Left hindlimb (tissue), 1 donor: ENCODE measurements around the gene RYR2.

Source experiments
- DNase-seq: peaks from one replicate; pipeline ENCODE4 v3.0.0-alpha.2; 2018

RYR2 gene

DNA sequence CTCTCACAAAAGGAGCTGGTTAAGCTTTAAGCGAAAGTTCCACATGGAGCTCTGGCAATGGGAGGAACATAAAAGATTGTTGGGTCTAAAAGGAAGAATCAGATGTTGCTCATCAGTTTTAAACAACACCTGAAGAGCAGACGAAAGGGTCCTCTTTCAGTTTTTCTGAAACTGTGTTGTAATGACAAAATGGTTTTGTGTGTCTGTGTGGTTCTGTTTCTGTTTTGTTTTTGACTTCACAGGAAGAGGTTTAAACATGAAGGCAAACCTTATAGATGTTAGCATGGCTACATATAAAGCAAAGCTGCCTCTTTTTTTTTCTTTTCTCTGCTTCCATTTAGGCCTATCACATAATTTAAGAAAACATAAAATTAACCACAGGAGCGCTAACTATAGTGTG, 712.6 kb downstream of the RYR2 start:
- no peak for DNase-seq

DNA sequence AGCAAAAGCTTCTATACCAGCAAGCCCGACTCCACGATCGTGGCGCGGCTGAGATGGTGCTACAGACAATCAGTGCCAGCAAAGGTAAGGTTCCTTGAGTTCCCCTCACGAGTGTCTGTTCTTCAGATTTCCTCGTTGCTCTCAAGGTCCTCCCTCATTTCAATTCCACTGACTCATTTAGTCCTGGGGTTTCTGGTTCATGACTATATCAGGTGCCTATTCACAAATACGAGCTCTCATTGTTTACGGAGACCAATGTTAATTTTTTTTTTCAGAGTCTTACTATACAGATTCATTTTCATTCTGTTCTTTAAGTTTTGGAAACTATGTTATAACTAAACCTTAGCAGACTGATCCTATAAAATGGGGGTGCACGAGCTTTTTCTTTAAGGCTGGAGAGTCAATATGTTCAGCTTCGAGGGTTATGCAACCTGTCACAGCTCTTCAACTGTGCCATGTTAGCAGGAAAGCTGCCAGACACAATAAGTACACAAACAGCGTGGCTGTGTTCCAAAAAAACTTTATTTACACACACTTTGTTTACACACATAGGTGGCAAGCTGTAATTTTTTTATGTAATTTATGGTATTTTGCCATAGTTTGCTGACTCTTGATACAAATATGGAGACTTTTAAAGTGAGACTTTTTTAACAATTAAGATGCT, 714.5 kb downstream of the RYR2 start:
- no peak for DNase-seq

DNA sequence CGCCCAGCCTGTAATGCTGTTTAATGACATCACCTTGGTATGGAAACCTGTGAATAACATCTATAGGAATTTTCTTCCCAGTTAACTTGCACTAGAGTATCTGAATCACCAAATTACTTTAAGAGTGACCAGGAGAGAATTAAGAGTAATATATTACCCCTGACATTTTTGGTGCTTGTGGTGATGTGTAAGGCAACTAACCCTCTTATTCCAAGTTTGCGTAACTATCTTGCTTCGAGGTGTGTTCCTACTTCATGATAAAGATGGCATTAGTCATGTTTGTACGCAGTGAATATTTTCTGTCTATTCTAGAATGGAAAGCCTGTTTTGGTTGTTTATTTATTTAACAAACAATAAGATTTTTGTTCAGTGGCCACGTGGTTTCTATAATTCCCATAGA, 717.4 kb downstream of the RYR2 start:
- no peak for DNase-seq

DNA sequence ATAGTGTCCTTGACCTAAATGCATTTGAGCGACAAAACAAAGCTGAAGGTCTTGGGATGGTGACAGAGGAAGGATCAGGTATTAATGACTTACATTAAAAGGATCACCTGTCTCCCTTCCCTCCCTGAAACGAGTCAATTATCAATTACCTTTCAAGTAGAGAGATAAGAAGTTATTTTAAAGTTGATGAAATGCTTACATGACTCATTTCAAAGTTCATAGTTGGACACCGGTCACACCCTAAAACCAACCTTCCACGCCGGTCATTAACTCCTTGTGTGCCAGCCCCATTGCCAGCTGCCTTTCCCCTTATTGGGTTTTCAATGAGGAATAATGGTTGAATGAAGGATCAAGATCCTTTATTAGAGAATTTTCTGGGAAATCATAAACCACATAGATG, 719.0 kb downstream of the RYR2 start:
- DNase-seq, result no peak

DNA sequence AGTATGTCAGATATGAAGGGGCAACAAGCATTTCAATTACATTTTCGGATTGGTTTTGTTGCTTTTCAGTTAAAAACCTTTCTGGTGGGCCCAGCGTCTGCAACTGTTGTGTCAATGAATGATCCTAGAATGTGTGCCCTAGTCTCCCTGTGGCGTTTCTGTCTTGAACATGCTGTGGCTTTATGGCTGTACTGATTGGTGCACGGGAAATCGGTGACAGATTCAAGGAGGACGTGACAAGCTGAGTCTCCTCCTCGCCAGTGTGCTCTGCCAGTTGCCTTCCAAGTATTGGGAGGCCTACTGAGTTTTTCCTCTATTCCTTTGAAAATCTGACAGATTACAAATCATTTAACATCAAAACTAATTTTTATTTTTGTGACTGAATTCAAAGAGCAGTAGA, 721.2 kb downstream of the RYR2 start:
- DNase-seq, result no peak

DNA sequence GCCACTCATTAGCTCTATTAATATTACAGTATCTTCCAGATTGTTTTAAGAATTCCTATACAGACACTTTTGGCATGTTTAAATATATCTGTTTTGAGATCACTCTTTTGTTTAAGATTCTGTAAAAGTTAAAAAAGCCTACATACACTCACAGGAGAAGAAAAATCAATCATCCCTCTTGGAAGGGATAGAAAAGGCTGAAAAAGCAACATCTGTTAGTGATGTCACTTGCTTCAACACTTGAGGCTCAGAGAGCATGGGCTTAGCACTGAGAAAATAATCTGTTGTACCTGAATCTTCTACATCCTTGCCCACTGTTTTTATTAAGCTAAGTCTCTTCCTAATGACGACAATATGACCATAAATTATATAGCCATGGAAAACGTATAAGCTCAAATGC, 721.8 kb downstream of the RYR2 start:
- DNase-seq, result no peak

DNA sequence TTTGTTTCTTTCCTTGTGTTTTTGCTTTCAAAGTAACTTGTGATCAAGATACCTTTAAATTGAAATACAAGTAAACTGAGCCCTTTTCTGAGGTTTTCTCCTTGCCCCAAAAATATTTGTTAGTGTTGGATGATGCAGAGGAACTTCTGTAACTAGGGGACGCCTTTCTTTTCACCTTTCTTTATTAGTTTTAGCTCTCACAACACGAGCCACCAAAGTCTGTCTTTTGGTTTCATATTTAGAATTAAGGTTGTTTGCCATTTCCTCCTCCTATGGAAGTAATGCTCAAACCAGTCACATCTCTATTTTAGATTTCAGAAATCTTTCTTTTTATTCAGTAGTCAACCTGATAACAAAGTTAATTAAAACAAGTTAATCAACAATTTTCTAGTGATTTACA, 727.9 kb downstream of the RYR2 start:
- no peak for DNase-seq

DNA sequence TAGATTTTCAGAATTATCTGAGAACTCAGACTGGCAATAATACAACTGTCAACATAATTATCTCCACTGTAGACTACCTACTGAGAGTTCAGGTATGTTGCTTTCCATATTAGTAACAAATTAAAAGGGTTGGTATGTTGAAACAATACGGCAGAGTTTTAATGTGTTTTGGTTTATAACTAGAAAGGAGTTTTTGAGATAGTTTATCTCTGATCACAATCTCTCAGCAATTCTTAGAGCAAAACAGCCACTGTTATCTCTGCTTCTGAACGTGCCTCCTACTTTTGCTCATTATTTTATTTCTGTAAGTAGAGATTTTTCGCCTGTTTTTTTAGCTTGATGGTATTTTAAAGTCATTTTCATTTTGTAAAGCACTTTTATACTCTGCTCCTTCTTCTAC, 730.0 kb downstream of the RYR2 start:
- DNase-seq, result no peak

DNA sequence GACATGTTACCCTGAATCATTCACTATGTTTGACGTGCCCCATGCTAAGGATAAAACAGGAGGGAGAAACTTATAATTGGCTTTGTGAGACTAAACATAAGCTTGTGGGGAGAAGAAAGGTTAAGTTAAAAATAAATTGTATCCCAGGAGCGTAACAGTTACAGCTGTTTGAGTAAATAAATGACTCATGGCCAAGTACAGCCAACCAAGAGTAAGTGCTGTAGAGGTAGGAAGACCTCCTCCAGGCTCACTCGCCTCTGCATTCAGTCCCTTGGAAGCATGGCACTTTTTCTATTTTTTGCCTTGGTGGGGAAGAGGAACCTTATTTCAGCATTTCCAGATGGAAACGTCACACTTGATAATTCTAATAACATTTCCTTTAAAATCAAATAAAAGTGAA, 732.3 kb downstream of the RYR2 start:
- DNase-seq, result no peak

DNA sequence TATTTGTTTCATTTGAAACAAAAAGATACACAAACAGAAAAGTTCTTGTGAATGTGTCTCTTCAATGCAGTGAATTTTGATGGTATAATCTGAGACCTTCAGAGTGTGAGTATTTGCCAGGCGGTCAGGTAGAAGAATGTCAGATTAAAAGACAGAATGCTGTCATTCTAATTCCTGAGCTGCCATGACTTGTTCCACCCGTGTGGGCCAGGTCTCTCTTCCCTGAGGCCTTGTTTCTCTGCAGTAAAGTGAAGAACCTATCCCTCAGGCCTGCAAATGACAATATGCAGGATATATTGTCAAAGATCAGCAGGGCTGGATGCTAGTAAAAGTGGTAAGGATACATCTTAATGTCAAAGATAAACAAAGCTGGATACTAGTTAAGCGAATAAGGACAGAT, 737.4 kb downstream of the RYR2 start:
- DNase-seq, result no peak

DNA sequence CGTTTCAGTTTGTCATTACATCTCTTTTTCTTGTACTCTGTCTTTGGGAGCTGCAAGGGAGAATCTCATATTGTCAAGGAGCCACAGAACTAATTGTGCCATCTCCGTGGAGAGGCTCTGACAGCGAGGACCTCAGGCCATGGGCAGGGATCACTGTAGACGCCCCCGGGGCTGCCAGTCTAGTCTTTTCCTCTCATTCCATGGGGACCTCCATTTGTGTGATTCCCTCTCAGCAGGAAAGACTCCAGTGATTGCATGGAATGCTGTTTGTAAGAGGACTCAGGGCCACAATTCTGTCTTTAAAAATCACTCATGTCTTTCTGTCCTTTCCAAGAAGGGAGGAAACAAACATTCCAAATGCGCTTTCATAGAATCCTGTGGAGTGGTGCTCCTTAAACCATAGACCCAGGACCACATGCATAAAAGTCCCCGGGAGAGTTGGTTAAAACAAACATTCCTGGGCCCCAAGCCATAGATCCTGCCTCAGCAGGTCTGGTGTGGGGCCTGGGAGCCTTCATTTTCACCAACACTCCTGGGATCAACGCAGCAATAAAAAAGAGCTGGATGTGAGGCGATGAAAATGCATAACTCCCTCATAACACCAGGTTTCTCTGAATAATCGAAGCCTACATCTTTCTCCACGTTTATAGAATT, 744.2 kb downstream of the RYR2 start:
- no peak for DNase-seq

DNA sequence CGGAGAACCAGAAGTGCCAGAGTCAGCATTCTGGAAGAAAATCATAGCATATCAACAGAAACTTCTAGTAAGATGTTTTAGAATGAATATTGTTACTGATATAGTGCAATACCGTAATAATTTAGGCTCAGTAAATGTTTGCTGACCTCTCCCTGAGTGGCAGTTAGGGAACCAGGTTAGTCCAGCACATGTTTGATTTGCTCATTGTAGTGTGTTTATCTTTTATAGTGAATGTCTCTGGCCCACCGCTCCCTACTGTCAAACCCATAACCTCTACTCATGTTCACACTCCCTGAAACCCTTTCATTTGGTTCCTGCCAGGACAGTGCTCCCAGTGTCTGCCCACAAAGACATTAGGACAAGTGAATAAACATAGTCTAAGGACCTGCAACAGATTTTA, 746.1 kb downstream of the RYR2 start:
- no peak for DNase-seq

DNA sequence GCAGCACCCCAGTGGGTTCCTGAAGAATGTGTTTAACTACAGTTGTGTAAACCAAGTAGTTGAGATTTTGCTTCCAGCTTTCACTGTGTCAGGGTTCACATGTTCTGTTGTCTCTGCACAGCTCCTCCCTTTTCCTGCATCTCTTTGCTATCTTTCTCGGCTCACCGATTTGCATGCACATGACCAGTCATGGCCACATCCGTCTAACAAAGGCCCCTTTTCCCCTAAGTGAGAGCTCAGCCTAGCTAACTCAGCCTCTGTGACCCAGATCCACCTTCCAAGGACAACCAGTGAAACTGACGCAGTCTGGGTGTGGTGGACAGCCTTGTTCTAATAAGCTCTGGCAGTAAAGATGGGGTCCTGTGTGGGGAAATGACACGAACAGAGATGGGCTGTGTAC, 747.6 kb downstream of the RYR2 start:
- DNase-seq, result no peak

DNA sequence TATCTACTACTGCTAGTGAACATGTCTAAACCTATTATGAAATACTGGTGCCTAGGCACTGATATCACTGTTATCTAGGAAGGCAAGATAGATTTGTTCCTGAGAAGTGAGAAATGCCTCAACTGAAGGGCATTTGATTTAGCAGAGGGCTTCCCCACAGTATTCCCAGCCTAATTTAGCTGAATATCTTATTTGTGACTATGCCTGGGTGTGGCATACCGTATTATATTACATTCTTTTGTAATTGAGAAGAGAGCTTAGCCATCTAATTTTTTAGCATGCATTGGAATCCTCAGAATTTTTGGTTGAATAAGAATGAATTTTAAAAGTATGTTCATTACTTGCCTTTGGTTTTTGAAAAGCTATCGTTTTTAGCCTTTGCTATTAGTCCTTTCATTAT, 749.6 kb downstream of the RYR2 start:
- no peak for DNase-seq

DNA sequence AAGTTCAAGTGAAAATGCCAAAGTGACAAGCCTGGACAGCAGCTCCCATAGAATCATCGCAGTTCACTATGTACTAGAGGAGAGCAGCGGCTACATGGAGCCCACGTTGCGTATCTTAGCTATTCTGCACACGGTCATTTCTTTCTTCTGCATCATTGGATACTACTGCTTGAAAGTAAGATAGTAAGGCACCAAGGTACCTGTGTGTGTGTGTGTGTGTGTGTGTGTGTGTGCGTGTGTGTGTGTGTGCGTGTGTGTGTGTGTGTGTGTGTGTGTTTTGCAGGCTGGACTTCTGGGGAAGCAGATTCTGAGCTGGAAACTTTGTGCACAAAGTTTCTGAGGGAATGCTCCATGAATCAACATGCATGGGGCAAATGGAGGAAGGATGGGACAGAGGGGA, 750.2 kb downstream of the RYR2 start:
- no peak for DNase-seq

DNA sequence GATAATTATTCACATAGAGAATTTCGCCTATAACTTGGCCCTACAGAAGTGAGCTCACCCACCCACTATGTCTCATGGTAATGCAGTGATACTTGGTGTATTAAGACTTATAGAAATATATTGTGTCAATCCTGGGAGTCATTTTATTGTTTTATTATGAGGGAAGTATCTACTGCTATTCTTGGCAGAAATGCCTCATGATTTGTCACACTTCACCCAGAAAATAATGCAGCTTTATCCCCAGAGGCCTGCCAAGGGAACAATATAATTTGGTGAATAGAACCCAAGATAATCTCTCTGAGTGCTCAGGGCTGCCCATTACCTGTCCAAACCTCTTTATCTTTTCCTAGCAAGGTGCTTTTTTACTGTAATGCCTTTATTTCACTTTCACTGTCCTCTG, 750.7 kb downstream of the RYR2 start:
- no peak for DNase-seq

DNA sequence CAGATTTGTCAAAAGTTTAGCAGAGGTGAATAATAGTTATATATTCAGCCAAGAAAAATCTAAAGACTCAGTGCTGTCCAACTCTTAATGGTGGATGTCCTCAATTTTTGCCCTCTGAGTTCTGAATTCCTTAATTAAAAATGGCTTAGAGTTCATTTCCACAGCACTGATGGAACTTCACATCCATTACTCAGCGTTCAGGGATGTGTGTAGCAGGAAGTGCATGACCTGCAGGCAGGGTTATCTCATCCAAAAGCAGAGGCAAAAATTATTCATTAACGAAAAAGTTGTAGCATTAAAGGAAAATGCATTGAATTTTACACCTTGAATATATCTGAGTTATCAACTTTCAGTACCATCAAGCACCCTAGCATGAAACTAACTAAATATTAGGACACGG, 752.1 kb downstream of the RYR2 start:
- no peak for DNase-seq

DNA sequence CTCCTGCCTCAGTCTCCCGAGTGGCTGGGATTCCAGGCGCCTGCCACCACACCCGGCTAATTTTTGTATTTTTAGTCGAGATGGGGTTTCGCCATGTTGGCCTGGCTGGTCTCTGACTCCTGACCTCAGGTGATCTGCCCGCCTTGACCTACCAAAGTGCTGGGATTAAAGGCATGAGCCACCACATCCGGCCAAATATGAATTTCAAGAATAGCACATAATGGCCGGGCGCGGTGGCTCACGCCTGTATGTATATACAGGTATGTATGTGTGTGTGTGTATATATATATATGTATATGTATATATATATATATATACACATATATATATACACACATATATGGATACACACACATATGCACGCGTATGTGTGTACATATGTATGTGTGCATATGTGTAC, 753.6 kb downstream of the RYR2 start:
- no peak for DNase-seq

DNA sequence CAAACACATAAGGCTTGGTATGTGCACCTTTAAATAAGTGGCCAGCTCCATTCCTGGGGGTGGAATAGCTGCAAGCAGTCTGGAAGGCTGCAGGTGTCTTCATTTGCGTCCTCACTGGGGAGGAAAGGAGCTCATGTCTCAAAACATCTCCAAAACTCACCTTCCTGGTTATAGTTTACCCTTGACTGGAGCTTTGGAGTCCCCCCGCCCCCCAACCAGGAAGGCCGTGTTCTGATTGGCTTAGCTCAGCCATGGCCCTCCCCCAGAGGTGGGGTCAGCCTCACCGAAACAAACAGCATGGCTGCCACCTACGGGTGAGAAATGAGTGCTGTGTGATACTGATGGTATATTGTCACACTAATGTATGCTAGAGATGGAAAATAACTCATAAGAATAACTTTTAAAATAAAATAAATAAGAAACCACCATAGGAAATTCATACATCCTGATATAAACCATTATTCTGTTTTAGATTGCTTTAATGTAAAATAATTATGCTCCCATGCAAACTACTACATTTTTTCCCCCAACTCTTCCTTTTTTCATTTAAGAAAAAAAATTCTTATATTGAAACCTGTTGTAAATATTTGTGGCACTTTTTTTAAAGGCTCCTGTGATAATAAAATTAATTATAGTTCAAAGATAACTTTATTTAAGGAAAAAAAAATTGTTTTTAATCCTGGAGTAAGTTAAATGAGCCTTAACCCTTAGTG, 757.9 kb downstream of the RYR2 start:
- peak; percentile 50 for DNase-seq

DNA sequence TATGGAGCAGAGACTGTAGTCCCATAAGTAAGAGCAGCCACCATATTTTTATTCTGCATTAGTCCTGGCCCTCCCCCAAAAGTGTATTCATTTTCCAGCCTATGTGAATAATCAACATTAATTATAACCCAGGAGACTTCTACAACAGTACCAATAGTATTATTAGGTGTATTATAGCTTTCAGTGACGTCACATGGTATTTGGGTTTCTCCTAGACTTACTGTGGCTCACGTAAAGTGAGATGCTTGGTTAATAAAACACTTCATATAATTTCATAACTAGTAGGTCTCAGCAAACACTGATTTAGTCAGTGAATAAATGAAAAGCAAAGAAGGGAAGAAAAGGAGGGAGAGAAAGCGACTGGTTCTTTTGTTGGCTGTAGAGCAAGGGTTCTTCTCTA, 762.5 kb downstream of the RYR2 start:
- no peak for DNase-seq

DNA sequence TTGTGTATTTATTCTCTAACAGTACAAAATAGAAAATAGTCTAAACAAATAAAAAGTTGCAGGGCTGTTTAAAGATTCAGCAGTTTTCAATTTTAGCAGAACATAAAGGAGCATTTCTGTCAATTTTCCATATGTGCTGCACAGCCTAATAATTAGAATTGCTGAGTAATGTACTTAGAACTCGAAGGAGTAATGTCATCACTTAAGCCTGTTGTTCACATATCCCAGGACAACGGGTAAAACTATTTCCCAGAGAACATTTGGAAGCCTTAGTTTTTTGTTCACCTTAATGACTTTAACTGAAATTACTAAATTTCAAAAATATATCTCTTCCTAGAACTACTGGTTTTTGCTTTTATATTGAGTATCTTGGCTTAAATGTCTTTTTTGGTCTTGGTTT, 767.1 kb downstream of the RYR2 start:
- DNase-seq, result no peak

DNA sequence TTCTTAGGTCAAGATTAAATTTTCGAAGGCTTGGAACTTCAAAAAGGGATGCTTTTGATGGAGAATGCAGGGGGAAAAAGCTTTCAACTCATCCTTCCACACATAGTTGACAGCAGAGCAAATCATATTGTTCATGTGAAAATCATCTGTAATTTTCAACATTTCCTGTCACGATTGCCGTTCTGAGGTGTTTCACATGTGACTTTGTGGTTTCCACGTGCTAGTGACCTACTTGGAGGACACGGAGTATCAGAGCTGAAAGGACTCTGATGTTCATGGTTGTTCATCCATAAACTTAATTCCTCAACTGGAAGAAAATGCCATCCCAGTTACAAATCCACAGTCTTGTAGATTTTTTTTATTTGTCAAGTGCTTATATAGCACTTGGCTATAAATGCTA, 769.6 kb downstream of the RYR2 start:
- no peak for DNase-seq

DNA sequence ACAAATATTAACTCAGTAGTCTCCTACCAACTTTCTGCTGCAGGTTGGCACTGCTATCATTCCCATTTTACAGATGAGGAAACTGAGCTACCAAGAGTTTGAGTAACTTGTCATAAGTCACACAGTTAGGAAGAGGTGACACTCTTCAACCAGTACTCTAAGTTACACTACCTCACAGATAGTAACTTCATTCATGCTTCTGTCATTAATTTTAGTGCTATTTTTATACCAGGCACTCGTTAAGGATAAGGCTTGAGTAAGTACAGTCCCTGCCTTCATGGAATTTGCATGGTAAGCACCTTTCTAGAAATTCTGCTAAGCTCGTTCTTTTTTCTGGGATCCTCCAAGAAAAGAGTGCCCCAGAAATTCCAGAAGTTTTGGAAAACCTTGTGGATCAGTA, 770.1 kb downstream of the RYR2 start:
- DNase-seq, result no peak

DNA sequence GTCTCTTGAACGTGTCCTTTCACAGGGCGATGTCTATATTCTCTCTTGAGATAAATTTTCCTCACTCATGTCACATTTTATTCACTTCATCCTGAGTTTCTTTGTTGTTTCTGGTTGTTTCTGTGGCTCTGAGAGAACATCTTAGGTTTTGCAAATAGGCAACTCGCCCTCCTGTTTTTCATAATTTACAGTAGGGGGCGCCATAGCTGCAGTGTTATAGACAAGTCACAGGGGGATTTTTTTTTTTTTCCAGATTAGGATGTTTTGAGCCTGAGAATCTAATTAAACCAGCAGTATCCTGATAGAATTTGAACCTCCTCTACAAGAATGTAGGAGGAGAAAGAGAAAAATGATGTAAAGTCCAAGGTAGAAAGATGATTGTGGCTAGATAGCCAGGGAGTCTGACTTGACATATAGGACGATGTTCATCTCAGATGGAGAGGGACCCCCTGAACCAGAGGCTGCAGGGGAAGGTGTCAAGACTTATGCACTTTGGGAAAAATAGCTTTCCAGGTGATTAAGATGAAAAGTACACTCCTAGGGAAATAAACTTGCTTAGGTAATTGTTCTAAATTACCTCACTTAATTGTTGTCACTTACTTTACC, 772.4 kb downstream of the RYR2 start:
- DNase-seq, result no peak
